ENCODE data around the gene AK5. TPM values are rescaled to one million over a fixed set of nuclear protein-coding genes. Genes with fewer than 3 reads are reported as not detected.
A peak's percentile ranks its signal among the peaks of the same experiment; 100 is the strongest.
"Not testable (repeated sequence)": the region's sequence is repeated elsewhere in the genome, so short reads cannot be mapped to it uniquely, and the experiment has no call there.

Gene AK5
- polyA plus RNA-seq, 1 donor (not counting 4 experiments of a cell fraction or from before 2014, with no cell fraction given) = 0.30 TPM

GRCh38 chr1:77509898-77510297, 228.1 kb downstream of the AK5 start:
- peak overlapping the region; percentile 12 for H2AFZ ChIP-seq (ENCODE audit: control insufficient read depth, low read length)
- no peaks in the 10 kb centered on the region for H3K27me3 ChIP-seq (ENCODE audit: control insufficient read depth, extremely low read depth, insufficient read depth, low read length)
- DNase-seq (ENCODE audit: low read depth, low spot score) = no peak
- no peak overlapping the region for H3K27ac ChIP-seq (ENCODE audit: control insufficient read depth, insufficient read depth, low read length)
- no peak overlapping the region for H3K4me2 ChIP-seq (ENCODE audit: control insufficient read depth, extremely low read depth, insufficient read depth, low read depth, low read length)
- H3K4me3 ChIP-seq (ENCODE audit: control insufficient read depth in 2 of 3, extremely low read depth in 1 of 3, insufficient read depth in 2 of 3, low read depth in 1 of 3, low read length in 3 of 3) = no peak overlapping the region
- peaks cover 23% of the 10 kb centered on the region for H3K4me1 ChIP-seq (ENCODE audit: control insufficient read depth, extremely low read depth, insufficient read depth, low read length)
- no peaks in the 10 kb centered on the region for H3K36me3 ChIP-seq (ENCODE audit: control insufficient read depth in 2 of 2, extremely low read depth in 1 of 2, insufficient read depth in 2 of 2, low read length in 2 of 2)
- no peak for FAIRE-seq
- dilution Hi-C loops (cut with MboI; ENCODE audit: extremely low pct_ligation_motif_present, low sequenced_read_pairs) = no loop called here
- H3K79me2 ChIP-seq (ENCODE audit: control insufficient read depth, insufficient read depth, low read length) = no peaks in the 10 kb centered on the region
- TF ChIP-seq EZH2 (IDR thresholded peaks at IDR 0.05; ENCODE audit: low read length) (no peak), CTCF (optimal IDR thresholded peaks at IDR 0.05 in 1 of 3, IDR thresholded peaks at IDR 0.05 in 1 of 3, conservative IDR thresholded peaks at IDR 0.05 in 1 of 3; ENCODE audit: extremely low read depth in 1 of 3, insufficient read depth in 2 of 3, low read length in 3 of 3) (no peak)
- no peaks in the 10 kb centered on the region for H3K9me3 ChIP-seq (ENCODE audit: control insufficient read depth, low read depth, low read length)
- no peak overlapping the region for H3K9ac ChIP-seq (ENCODE audit: control insufficient read depth, extremely low read depth, insufficient read depth, low read length)
- H3K9me1 ChIP-seq (ENCODE audit: control insufficient read depth, extremely low read depth, insufficient read depth, low read length) = no peaks in the 10 kb centered on the region
- H4K20me1 ChIP-seq (ENCODE audit: control insufficient read depth, extremely low read depth, insufficient read depth, low read length) = no peaks in the 10 kb centered on the region

GRCh38 chr1:77511440-77511840, 229.6 kb downstream of the AK5 start:
- Histone ChIP-seq H3K9ac (ENCODE audit: control insufficient read depth, extremely low read depth, insufficient read depth, low read length) (no peak overlapping the region), H3K9me3 (ENCODE audit: control insufficient read depth, low read depth, low read length) (no peaks in the 10 kb centered on the region), H3K27me3 (ENCODE audit: control insufficient read depth, extremely low read depth, insufficient read depth, low read length) (no peaks in the 10 kb centered on the region), H3K4me2 (ENCODE audit: control insufficient read depth, extremely low read depth, insufficient read depth, low read depth, low read length) (no peak overlapping the region), H3K36me3 (ENCODE audit: control insufficient read depth in 2 of 2, extremely low read depth in 1 of 2, insufficient read depth in 2 of 2, low read length in 2 of 2) (no peaks in the 10 kb centered on the region), H4K20me1 (ENCODE audit: control insufficient read depth, extremely low read depth, insufficient read depth, low read length) (no peaks in the 10 kb centered on the region), H3K27ac (ENCODE audit: control insufficient read depth, insufficient read depth, low read length) (no peak overlapping the region), H3K4me1 (ENCODE audit: control insufficient read depth, extremely low read depth, insufficient read depth, low read length) (peaks cover 26% of the 10 kb centered on the region), H3K9me1 (ENCODE audit: control insufficient read depth, extremely low read depth, insufficient read depth, low read length) (no peaks in the 10 kb centered on the region), H2AFZ (ENCODE audit: control insufficient read depth, low read length) (no peak overlapping the region), H3K4me3 (ENCODE audit: control insufficient read depth in 2 of 3, extremely low read depth in 1 of 3, insufficient read depth in 2 of 3, low read depth in 1 of 3, low read length in 3 of 3) (no peak overlapping the region), H3K79me2 (ENCODE audit: control insufficient read depth, insufficient read depth, low read length) (no peaks in the 10 kb centered on the region)
- FAIRE-seq (peak; percentile 84), DNase-seq (ENCODE audit: low read depth, low spot score) (peak; percentile 21)
- dilution Hi-C loops (cut with MboI; ENCODE audit: extremely low pct_ligation_motif_present, low sequenced_read_pairs) = no loop called here
- TF ChIP-seq EZH2 (IDR thresholded peaks at IDR 0.05; ENCODE audit: low read length) (no peak), CTCF (optimal IDR thresholded peaks at IDR 0.05 in 1 of 3, IDR thresholded peaks at IDR 0.05 in 1 of 3, conservative IDR thresholded peaks at IDR 0.05 in 1 of 3; ENCODE audit: extremely low read depth in 1 of 3, insufficient read depth in 2 of 3, low read length in 3 of 3) (no peak)

DNA sequence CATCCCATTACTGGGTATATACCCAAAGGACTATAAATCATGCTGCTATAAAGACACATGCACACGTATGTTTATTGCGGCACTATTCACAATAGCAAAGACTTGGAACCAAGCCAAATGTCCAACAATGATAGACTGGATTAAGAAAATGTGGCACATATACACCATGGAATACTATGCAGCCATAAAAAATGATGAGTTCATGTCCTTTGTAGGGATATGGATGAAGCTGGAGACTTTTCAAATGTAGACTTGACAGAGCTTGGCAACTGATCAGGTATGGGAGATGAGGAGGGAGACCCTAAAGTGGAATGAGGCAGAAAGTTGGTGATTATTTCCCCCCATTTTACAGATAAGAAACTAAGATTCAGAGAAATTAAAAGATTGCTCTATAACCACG, 230.8 kb downstream of the AK5 start:
- H3K9ac ChIP-seq (ENCODE audit: control insufficient read depth, extremely low read depth, insufficient read depth, low read length); DNase-seq (ENCODE audit: low read depth, low spot score); H3K4me2 ChIP-seq (ENCODE audit: control insufficient read depth, extremely low read depth, insufficient read depth, low read depth, low read length); FAIRE-seq; H4K20me1 ChIP-seq (ENCODE audit: control insufficient read depth, extremely low read depth, insufficient read depth, low read length); H2AFZ ChIP-seq (ENCODE audit: control insufficient read depth, low read length); H3K27ac ChIP-seq (ENCODE audit: control insufficient read depth, insufficient read depth, low read length); H3K4me3 ChIP-seq (ENCODE audit: control insufficient read depth in 2 of 3, extremely low read depth in 1 of 3, insufficient read depth in 2 of 3, low read depth in 1 of 3, low read length in 3 of 3); H3K9me3 ChIP-seq (ENCODE audit: control insufficient read depth, low read depth, low read length); H3K79me2 ChIP-seq (ENCODE audit: control insufficient read depth, insufficient read depth, low read length); dilution Hi-C loops (cut with MboI; ENCODE audit: extremely low pct_ligation_motif_present, low sequenced_read_pairs); H3K27me3 ChIP-seq (ENCODE audit: control insufficient read depth, extremely low read depth, insufficient read depth, low read length); H3K9me1 ChIP-seq (ENCODE audit: control insufficient read depth, extremely low read depth, insufficient read depth, low read length); H3K36me3 ChIP-seq (ENCODE audit: control insufficient read depth in 2 of 2, extremely low read depth in 1 of 2, insufficient read depth in 2 of 2, low read length in 2 of 2): not testable (repeated sequence)
- peaks cover 26% of the 10 kb centered on the region for H3K4me1 ChIP-seq (ENCODE audit: control insufficient read depth, extremely low read depth, insufficient read depth, low read length)
